ENCODE results near the gene CRYGN.

GRCh38 chr7:151403764-151404163, 36.2 kb downstream of the CRYGN start:
- TF ChIP-seq, protein P1, sequence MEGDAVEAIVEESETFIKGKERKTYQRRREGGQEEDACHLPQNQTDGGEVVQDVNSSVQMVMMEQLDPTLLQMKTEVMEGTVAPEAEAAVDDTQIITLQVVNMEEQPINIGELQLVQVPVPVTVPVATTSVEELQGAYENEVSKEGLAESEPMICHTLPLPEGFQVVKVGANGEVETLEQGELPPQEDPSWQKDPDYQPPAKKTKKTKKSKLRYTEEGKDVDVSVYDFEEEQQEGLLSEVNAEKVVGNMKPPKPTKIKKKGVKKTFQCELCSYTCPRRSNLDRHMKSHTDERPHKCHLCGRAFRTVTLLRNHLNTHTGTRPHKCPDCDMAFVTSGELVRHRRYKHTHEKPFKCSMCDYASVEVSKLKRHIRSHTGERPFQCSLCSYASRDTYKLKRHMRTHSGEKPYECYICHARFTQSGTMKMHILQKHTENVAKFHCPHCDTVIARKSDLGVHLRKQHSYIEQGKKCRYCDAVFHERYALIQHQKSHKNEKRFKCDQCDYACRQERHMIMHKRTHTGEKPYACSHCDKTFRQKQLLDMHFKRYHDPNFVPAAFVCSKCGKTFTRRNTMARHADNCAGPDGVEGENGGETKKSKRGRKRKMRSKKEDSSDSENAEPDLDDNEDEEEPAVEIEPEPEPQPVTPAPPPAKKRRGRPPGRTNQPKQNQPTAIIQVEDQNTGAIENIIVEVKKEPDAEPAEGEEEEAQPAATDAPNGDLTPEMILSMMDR (IDR thresholded peaks at IDR 0.05) = no peak
- no peak for TF ChIP-seq POLR2A (IDR thresholded peaks at IDR 0.05)

Data from uterus (tissue), 2 donors.